GM12878 (cell line): ENCODE data around the gene PRRC1. TPM values are rescaled to one million over a fixed set of nuclear protein-coding genes. Genes with fewer than 3 reads are reported as not detected.

Experiments used
- CEBPZ ChIP-seq: fragments of 150-350 bp; IDR thresholded peaks from 2 replicates; pipeline ENCODE4 v1.6.1; 2016; ENCODE audit warnings: low read depth, low read length
- HCFC1 ChIP-seq: fragments of 150-350 bp; IDR thresholded peaks from 2 replicates; pipeline ENCODE4 v1.6.1; 2014; ENCODE audit warnings: low read length
- MXI1 ChIP-seq: fragments of 150-350 bp; IDR thresholded peaks from 2 replicates; pipeline ENCODE4 v1.6.1; 2011; ENCODE audit warnings: low read depth, mild to moderate bottlenecking, inconsistent platforms, low read length, improper control_type of control experiment
- NFIC ChIP-seq: IDR thresholded peaks from 2 replicates; pipeline ENCODE4 v1.6.1; 2012; ENCODE audit warnings: low read depth, mild to moderate bottlenecking, inconsistent platforms, low read length, moderate library complexity
- PKNOX1 ChIP-seq: fragments of 450-650 bp; IDR thresholded peaks from 2 replicates; pipeline ENCODE4 v1.6.1; 2016; ENCODE audit warnings: mild to moderate bottlenecking
- RAD21 ChIP-seq: IDR thresholded peaks from 2 replicates; pipeline ENCODE4 v1.6.1; 2011; ENCODE audit warnings: mild to moderate bottlenecking, low read depth, low read length, moderate library complexity; ENCODE audit not compliant: insufficient read depth
- SIN3A ChIP-seq: IDR thresholded peaks from 2 replicates; pipeline ENCODE4 v1.6.1; 2012; ENCODE audit warnings: low read depth, low read length, improper control_type of control experiment
- YY1 ChIP-seq: IDR thresholded peaks from 2 replicates; pipeline ENCODE4 v1.6.1; 2011; ENCODE audit warnings: low read depth, mild to moderate bottlenecking, low read length
- polyA plus RNA-seq, 11 experiments: library from polyadenylated mRNA; depleted of rRNA in 4 of 11; unstranded in 6 of 11; stranded (reverse) in 5 of 11; fragments of >200 nt; fragmentation: Nextera tagmentation in 4 of 11; fragmentation: Illumina TruSeq in 1 of 11; extraction: Ambion mirVana in 4 of 11; extraction: Trizol in 1 of 11; gene quantifications; 1 replicate in 1 of 11; 2 replicates in 10 of 11; pipeline versions ENCODE4 v1.2.1 to v1.2.3, GENCODE V29; 2011 to 2016; ENCODE audit warnings: inconsistent platforms in 2 of 11, missing spikeins in 2 of 11, low read depth in 1 of 11
- total RNA-seq, 4 experiments: library from RNA; depleted of rRNA in 3 of 4; stranded (reverse); fragments of >200 nt in 3 of 4; fragmentation: Illumina TruSeq in 1 of 4; extraction: Trizol in 1 of 4; gene quantifications; 2 replicates each; pipeline versions ENCODE4 v1.2.1 to v1.2.3, GENCODE V29; 2013 to 2021
- TF ChIP-seq, protein P1 (sequence below): fragments of 450-650 bp; formaldehyde crosslinking; IDR thresholded peaks from 2 replicates; pipeline ENCODE4 v1.5.0; 2022; ENCODE audit warnings: mild to moderate bottlenecking, missing genetic modification characterization
- TF ChIP-seq, protein P2 (sequence below): IDR thresholded peaks from 2 replicates; pipeline ENCODE4 v1.6.1; 2011; ENCODE audit warnings: low read depth, low read length, improper control_type of control experiment, borderline replicate concordance
- TF ChIP-seq, protein P3 (sequence below): IDR thresholded peaks from 2 replicates; pipeline ENCODE4 v1.6.1; 2011; ENCODE audit warnings: borderline replicate concordance, low read depth, mild to moderate bottlenecking, moderate library complexity, mixed read lengths, low read length; ENCODE audit not compliant: insufficient read depth; ENCODE audit errors: extremely low read length
- TF ChIP-seq, protein P4 (sequence below): fragments of 450-650 bp; IDR thresholded peaks from 2 replicates; pipeline ENCODE4 v1.6.1; 2017; ENCODE audit warnings: low read depth, mild to moderate bottlenecking, moderate library complexity
- TF ChIP-seq, protein P5 (sequence below): fragments of 450-650 bp; IDR thresholded peaks from 2 replicates; pipeline ENCODE4 v1.6.1; 2017; ENCODE audit warnings: mild to moderate bottlenecking

PRRC1 gene
- total and polyA plus RNA-seq, 10 of the 15 experiments (the other 5 are each of a cell fraction or from before 2014, with no cell fraction given) = 19.0 to 54.5 (median 31.0) TPM

GRCh38 chr5:127585661-127586060 is 68.2 kb downstream of the PRRC1 start (continued):
- TF ChIP-seq, protein P1, sequence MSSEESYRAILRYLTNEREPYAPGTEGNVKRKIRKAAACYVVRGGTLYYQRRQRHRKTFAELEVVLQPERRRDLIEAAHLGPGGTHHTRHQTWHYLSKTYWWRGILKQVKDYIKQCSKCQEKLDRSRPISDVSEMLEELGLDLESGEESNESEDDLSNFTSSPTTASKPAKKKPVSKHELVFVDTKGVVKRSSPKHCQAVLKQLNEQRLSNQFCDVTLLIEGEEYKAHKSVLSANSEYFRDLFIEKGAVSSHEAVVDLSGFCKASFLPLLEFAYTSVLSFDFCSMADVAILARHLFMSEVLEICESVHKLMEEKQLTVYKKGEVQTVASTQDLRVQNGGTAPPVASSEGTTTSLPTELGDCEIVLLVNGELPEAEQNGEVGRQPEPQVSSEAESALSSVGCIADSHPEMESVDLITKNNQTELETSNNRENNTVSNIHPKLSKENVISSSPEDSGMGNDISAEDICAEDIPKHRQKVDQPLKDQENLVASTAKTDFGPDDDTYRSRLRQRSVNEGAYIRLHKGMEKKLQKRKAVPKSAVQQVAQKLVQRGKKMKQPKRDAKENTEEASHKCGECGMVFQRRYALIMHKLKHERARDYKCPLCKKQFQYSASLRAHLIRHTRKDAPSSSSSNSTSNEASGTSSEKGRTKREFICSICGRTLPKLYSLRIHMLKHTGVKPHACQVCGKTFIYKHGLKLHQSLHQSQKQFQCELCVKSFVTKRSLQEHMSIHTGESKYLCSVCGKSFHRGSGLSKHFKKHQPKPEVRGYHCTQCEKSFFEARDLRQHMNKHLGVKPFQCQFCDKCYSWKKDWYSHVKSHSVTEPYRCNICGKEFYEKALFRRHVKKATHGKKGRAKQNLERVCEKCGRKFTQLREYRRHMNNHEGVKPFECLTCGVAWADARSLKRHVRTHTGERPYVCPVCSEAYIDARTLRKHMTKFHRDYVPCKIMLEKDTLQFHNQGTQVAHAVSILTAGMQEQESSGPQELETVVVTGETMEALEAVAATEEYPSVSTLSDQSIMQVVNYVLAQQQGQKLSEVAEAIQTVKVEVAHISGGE (CRISPR knock-in tag) = no peak
- TF ChIP-seq, protein P2, sequence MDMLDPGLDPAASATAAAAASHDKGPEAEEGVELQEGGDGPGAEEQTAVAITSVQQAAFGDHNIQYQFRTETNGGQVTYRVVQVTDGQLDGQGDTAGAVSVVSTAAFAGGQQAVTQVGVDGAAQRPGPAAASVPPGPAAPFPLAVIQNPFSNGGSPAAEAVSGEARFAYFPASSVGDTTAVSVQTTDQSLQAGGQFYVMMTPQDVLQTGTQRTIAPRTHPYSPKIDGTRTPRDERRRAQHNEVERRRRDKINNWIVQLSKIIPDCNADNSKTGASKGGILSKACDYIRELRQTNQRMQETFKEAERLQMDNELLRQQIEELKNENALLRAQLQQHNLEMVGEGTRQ = no peak
- TF ChIP-seq PKNOX1 (no peak), HCFC1 (no peak), MXI1 (no peak), RAD21 (no peak), CEBPZ (no peak), SIN3A (no peak), YY1 (no peak), NFIC (no peak)
- TF ChIP-seq, protein P3, sequence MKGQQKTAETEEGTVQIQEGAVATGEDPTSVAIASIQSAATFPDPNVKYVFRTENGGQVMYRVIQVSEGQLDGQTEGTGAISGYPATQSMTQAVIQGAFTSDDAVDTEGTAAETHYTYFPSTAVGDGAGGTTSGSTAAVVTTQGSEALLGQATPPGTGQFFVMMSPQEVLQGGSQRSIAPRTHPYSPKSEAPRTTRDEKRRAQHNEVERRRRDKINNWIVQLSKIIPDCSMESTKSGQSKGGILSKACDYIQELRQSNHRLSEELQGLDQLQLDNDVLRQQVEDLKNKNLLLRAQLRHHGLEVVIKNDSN = no peak
- TF ChIP-seq, protein P4, sequence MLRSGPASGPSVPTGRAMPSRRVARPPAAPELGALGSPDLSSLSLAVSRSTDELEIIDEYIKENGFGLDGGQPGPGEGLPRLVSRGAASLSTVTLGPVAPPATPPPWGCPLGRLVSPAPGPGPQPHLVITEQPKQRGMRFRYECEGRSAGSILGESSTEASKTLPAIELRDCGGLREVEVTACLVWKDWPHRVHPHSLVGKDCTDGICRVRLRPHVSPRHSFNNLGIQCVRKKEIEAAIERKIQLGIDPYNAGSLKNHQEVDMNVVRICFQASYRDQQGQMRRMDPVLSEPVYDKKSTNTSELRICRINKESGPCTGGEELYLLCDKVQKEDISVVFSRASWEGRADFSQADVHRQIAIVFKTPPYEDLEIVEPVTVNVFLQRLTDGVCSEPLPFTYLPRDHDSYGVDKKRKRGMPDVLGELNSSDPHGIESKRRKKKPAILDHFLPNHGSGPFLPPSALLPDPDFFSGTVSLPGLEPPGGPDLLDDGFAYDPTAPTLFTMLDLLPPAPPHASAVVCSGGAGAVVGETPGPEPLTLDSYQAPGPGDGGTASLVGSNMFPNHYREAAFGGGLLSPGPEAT = no peak
- TF ChIP-seq, protein P5, sequence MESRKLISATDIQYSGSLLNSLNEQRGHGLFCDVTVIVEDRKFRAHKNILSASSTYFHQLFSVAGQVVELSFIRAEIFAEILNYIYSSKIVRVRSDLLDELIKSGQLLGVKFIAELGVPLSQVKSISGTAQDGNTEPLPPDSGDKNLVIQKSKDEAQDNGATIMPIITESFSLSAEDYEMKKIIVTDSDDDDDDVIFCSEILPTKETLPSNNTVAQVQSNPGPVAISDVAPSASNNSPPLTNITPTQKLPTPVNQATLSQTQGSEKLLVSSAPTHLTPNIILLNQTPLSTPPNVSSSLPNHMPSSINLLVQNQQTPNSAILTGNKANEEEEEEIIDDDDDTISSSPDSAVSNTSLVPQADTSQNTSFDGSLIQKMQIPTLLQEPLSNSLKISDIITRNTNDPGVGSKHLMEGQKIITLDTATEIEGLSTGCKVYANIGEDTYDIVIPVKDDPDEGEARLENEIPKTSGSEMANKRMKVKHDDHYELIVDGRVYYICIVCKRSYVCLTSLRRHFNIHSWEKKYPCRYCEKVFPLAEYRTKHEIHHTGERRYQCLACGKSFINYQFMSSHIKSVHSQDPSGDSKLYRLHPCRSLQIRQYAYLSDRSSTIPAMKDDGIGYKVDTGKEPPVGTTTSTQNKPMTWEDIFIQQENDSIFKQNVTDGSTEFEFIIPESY = no peak
